ENCODE data around the gene TCF7L2.

DNA sequence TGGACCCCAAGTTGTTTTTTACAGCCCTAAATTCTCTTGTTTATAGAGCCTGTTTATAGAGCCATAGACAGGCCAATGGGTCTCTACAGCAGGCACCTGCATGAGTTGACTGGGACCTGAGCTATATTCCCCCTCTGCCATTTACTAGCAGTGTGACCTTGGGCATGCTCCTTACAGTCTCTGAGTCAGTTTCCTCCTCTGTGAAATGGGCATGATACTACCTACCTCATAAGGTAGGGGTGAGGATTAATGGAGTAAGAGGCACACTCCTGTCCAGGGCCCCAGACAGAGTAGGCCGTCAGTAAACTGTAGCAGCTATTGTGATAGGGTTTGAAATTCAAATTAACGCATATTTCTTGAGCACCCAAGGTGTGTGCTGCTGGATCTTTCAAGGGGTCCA lies 138.1 kb downstream of the TCF7L2 start:
- no peak for TF ChIP-seq POLR2A (IDR thresholded peaks at IDR 0.05; ENCODE audit: low read depth, low read length)
- no peak for TF ChIP-seq POLR2AphosphoS5 (IDR thresholded peaks at IDR 0.05; ENCODE audit: low read depth, low read length)
- no peak for TF ChIP-seq TAF1 (IDR thresholded peaks at IDR 0.05; ENCODE audit: borderline replicate concordance, low read depth, low read length)

Data from GM12892 (cell line).